Activated CD8-positive, alpha-beta T cell treated with anti-CD3 and anti-CD28 coated beads for 36 hours (primary cell): ENCODE data around the gene DGKE. TPM values are rescaled to one million over a fixed set of nuclear protein-coding genes. Genes with fewer than 3 reads are reported as not detected.

ENCODE experiments used
- ATAC-seq: fragments of 200-7000 bp; cut with Tn5 transposase; one replicate; pipeline ENCODE4 v1.10.0; 2021; ENCODE audit warnings: mild to moderate bottlenecking, moderate library complexity
- CTCF ChIA-PET: fragments of 350-600 bp; sonication (Branson Sonifier 250); formaldehyde crosslinking; loops from one replicate; lab custom pipeline; 2021; ENCODE audit warnings: antibody characterized with exemption; lab: Charles Lee
- POLR2A ChIA-PET: fragments of 350-600 bp; sonication (Branson Sonifier 250); formaldehyde crosslinking; loops from one replicate; lab custom pipeline; 2021; ENCODE audit warnings: antibody characterized with exemption; lab: Charles Lee
- DNase-seq: peaks from one replicate; pipeline ENCODE4 v3.0.0-alpha.2; 2020
- H3K27ac Mint-ChIP-seq: one replicate; pipeline ENCODE4 v1.8.0; 2021; ENCODE audit warnings: mild to moderate bottlenecking, mixed read lengths
- H3K27me3 Mint-ChIP-seq: one replicate; pipeline ENCODE4 v1.8.0; 2021; ENCODE audit warnings: mixed read lengths
- H3K36me3 Mint-ChIP-seq: one replicate; pipeline ENCODE4 v1.8.0; 2021; ENCODE audit warnings: low read depth, mixed read lengths
- H3K4me1 Mint-ChIP-seq: one replicate; pipeline ENCODE4 v1.8.0; 2021; ENCODE audit warnings: low read depth, mixed read lengths
- H3K4me3 Mint-ChIP-seq: one replicate; pipeline ENCODE4 v1.8.0; 2021; ENCODE audit warnings: mild to moderate bottlenecking, moderate library complexity, mixed read lengths
- H3K9me3 Mint-ChIP-seq: one replicate; pipeline ENCODE4 v1.8.0; 2021; ENCODE audit warnings: mixed read lengths
- intact Hi-C: fragments of 100-400 bp; cut with micrococcal nuclease; formaldehyde crosslinking; loops from one replicate; pipeline ENCODE4 v1.10.0; 2022
- total RNA-seq, 2 experiments: library from RNA; stranded (reverse); gene quantifications; one replicate each; pipeline ENCODE4 v1.2.3, GENCODE V29; 2021
- TF ChIP-seq, protein P1 (sequence below): fragments of 200-600 bp; IDR thresholded peaks from one replicate; pipeline ENCODE4 v1.8.0; 2022; ENCODE audit warnings: antibody characterized with exemption, mild to moderate bottlenecking

Gene DGKE
- total RNA-seq, 2 experiments from 2014 or later, result 25.1 to 29.0 TPM

GRCh38 chr17:56894859-56895455 lies 61.0 kb downstream of the DGKE start:
- Mint-ChIP-seq H3K4me3 (no peak overlapping the region), H3K36me3 (peaks cover 65% of the 10 kb centered on the region), H3K9me3 (no peaks in the 10 kb centered on the region), H3K27me3 (no peaks in the 10 kb centered on the region), H3K27ac (no peak overlapping the region), H3K4me1 (peaks cover 7% of the 10 kb centered on the region)
- ChIA-PET CTCF (no interaction called here), POLR2A (interaction anchor here (0.9 kb wide), 1 partner anchor 15 kb away, joined by 3 read pairs; no protein-coding TSS in a partner anchor)
- DNase-seq (no peak), ATAC-seq (no peak)
- intact Hi-C loops, result no loop called here
- TF ChIP-seq, protein P1, sequence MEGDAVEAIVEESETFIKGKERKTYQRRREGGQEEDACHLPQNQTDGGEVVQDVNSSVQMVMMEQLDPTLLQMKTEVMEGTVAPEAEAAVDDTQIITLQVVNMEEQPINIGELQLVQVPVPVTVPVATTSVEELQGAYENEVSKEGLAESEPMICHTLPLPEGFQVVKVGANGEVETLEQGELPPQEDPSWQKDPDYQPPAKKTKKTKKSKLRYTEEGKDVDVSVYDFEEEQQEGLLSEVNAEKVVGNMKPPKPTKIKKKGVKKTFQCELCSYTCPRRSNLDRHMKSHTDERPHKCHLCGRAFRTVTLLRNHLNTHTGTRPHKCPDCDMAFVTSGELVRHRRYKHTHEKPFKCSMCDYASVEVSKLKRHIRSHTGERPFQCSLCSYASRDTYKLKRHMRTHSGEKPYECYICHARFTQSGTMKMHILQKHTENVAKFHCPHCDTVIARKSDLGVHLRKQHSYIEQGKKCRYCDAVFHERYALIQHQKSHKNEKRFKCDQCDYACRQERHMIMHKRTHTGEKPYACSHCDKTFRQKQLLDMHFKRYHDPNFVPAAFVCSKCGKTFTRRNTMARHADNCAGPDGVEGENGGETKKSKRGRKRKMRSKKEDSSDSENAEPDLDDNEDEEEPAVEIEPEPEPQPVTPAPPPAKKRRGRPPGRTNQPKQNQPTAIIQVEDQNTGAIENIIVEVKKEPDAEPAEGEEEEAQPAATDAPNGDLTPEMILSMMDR, result no peak

DNA sequence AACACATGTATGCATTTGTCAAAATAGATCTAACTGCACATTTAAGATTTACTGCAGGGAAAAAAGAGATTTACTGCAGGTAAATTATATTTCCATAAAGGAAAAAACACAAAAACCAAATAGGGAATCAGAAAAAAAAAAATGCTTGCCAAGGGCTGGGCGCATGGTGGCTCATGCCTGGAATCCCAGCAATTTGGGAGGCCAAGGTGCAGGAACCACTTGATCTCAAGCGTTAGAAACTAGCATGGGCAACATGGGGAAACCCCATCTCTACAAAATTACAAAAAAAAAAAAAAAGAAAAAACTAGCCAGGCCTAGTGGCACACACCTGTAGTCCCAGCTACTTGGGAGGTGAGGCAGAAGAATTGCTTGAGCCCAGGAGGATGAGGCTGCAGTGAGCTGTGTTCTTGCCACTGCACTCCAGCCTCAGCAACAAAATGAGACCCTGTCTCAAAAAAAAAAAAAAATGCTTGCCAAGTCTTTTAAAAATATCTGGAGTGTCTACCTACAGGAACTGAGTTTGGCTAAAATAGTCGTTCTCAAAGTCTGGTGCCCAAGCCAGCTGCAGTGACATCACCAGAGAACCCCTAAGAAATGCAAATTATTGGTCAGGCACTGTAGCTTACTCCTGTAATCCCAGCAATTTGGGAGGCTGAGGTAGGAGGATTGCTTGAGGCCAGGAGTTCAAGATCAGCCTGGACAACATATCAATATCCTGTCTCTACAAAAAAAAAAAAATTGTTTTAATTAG lies 62.4 kb downstream of the DGKE start:
- Mint-ChIP-seq H3K27ac (no peak overlapping the region), H3K36me3 (peaks cover 62% of the 10 kb centered on the region), H3K4me3 (no peak overlapping the region), H3K27me3 (no peaks in the 10 kb centered on the region), H3K9me3 (no peaks in the 10 kb centered on the region), H3K4me1 (peaks cover 7% of the 10 kb centered on the region)
- intact Hi-C loops, result no loop called here
- TF ChIP-seq, protein P1, result no peak
- ChIA-PET CTCF (no interaction called here), POLR2A (no interaction called here)
- DNase-seq (no peak), ATAC-seq (no peak)

GRCh38 chr17:56896968-56897359 lies 63.0 kb downstream of the DGKE start:
- H3K27ac Mint-ChIP-seq, result no peak overlapping the region

GRCh38 chr17:56897646-56898424 lies 63.9 kb downstream of the DGKE start:
- Mint-ChIP-seq H3K27ac (peak overlapping the region; percentile 12), H3K27me3 (no peaks in the 10 kb centered on the region), H3K4me3 (no peak overlapping the region), H3K4me1 (peaks cover 2% of the 10 kb centered on the region), H3K36me3 (peaks cover 63% of the 10 kb centered on the region), H3K9me3 (no peaks in the 10 kb centered on the region)
- ATAC-seq, result no peak
- POLR2A ChIA-PET, result no interaction called here
- intact Hi-C loops, result no loop called here
- no peak for DNase-seq
- CTCF ChIA-PET, result no interaction called here
- TF ChIP-seq, protein P1, result no peak

More at GRCh38 chr17:56896968-56897359, 63.0 kb downstream of the DGKE start:
- ATAC-seq (no peak), DNase-seq (no peak)
- peaks cover 7% of the 10 kb centered on the region for H3K4me1 Mint-ChIP-seq
- H3K27me3 Mint-ChIP-seq, result no peaks in the 10 kb centered on the region
- ChIA-PET POLR2A (no interaction called here), CTCF (no interaction called here)
- H3K9me3 Mint-ChIP-seq, result no peaks in the 10 kb centered on the region
- intact Hi-C loops, result no loop called here
- H3K36me3 Mint-ChIP-seq, result peaks cover 63% of the 10 kb centered on the region
- TF ChIP-seq, protein P1, result no peak
- H3K4me3 Mint-ChIP-seq, result no peak overlapping the region
